Suprapubic skin (tissue), 4 donors: ENCODE measurements around the gene HAPSTR1. TPM values are rescaled to one million over a fixed set of nuclear protein-coding genes. Genes with fewer than 3 reads are reported as not detected.

Experiments used
- DNase-seq, 2 donors: peaks; one replicate each; pipeline ENCODE4 v3.0.0-alpha.2; 2019; ENCODE audit warnings: low spot score in 2 of 2
- H3K27ac ChIP-seq: fragments of 200-600 bp; sonication (generic); one replicate; pipeline ENCODE4 v1.5.1; 2019
- H3K27me3 ChIP-seq: fragments of 200-600 bp; sonication (generic); one replicate; pipeline ENCODE4 v1.5.1; 2019
- H3K36me3 ChIP-seq: fragments of 200-600 bp; sonication (generic); one replicate; pipeline ENCODE4 v1.5.1; 2019
- H3K4me1 ChIP-seq: fragments of 200-600 bp; sonication (generic); one replicate; pipeline ENCODE4 v1.5.1; 2019
- H3K4me3 ChIP-seq: fragments of 200-600 bp; sonication (generic); one replicate; pipeline ENCODE4 v1.5.1; 2019; ENCODE audit warnings: mild to moderate bottlenecking
- H3K9me3 ChIP-seq: fragments of 200-600 bp; sonication (generic); one replicate; pipeline ENCODE4 v1.5.1; 2019
- CTCF ChIP-seq, 2 donors: fragments of 200-600 bp in 1 of 2; fragments of 450-650 bp in 1 of 2; sonication (generic) in 1 of 2; IDR thresholded peaks; one replicate each; pipeline ENCODE4 v1.5.1; 2016 to 2019; ENCODE audit warnings: antibody characterized with exemption in 2 of 2, mild to moderate bottlenecking in 1 of 2, moderate library complexity in 1 of 2
- EP300 ChIP-seq: sonication (generic); formaldehyde crosslinking; IDR thresholded peaks from one replicate; pipeline ENCODE4 v1.6.1; 2017; ENCODE audit warnings: antibody characterized with exemption
- POLR2A ChIP-seq, 2 donors: fragments of 450-650 bp; IDR thresholded peaks; one replicate each; pipeline ENCODE4 v1.6.1; 2017; ENCODE audit warnings: antibody characterized with exemption in 2 of 2, mild to moderate bottlenecking in 2 of 2, moderate library complexity in 2 of 2
- POLR2AphosphoS5 ChIP-seq, 3 donors: sonication (generic); formaldehyde crosslinking; IDR thresholded peaks; one replicate each; pipeline ENCODE4 v1.6.1; 2017; ENCODE audit warnings: antibody characterized with exemption in 3 of 3
- WGBS: methylation state at CpG from one replicate; pipeline ENCODE4 v1.1.5; 2018; 5-methylcytosine and 5-hydroxymethylcytosine counted together
- total RNA-seq, 4 donors: library from RNA; depleted of rRNA; stranded (reverse); fragments of >200 nt; gene quantifications; one replicate each; pipeline ENCODE4 v1.1.0, GENCODE V29; 2016

Gene HAPSTR1
- total RNA-seq, 4 donors from 2014 or later: 40.4 to 52.7 (median 47.4) TPM

- H3K27ac ChIP-seq: no peak overlapping the region
- peaks cover 23% of the 10 kb centered on the region for H3K36me3 ChIP-seq
- DNase-seq: no peak
- H3K27me3 ChIP-seq: no peaks in the 10 kb centered on the region
- no peak for TF ChIP-seq EP300
- TF ChIP-seq POLR2AphosphoS5 (IDR thresholded peaks at IDR 0.05): no peak
- no peak for TF ChIP-seq CTCF (IDR thresholded peaks at IDR 0.05)
- TF ChIP-seq POLR2A (IDR thresholded peaks at IDR 0.05): no peak
- no peak overlapping the region for H3K4me3 ChIP-seq
- H3K9me3 ChIP-seq: no peaks in the 10 kb centered on the region
- 84% methylated on average over 3 of the region's 3 CpGs for WGBS
- H3K4me1 ChIP-seq: peaks cover 63% of the 10 kb centered on the region
These were observed 22.3 kb downstream of the HAPSTR1 start for GRCh38 chr16:9113707-9114106.

- DNase-seq: no peak
- peaks cover 59% of the 10 kb centered on the region for H3K4me1 ChIP-seq
- H3K36me3 ChIP-seq: peaks cover 19% of the 10 kb centered on the region
- H3K4me3 ChIP-seq: no peak overlapping the region
- no peak overlapping the region for H3K27ac ChIP-seq
- TF ChIP-seq POLR2AphosphoS5 (IDR thresholded peaks at IDR 0.05) (no peak), EP300 (no peak), POLR2A (IDR thresholded peaks at IDR 0.05) (no peak)
- WGBS: 72% methylated on average over 5 of the region's 5 CpGs
- H3K9me3 ChIP-seq: no peaks in the 10 kb centered on the region
- H3K27me3 ChIP-seq: no peaks in the 10 kb centered on the region
These were observed 22.7 kb downstream of the HAPSTR1 start for GRCh38 chr16:9114112-9114511.

GRCh38 chr16:9114842-9115241 is 23.4 kb downstream of the HAPSTR1 start:
- H3K9me3 ChIP-seq: no peaks in the 10 kb centered on the region
- 93% methylated on average over 3 of the region's 3 CpGs for WGBS
- peaks cover 16% of the 10 kb centered on the region for H3K36me3 ChIP-seq
- peaks cover 55% of the 10 kb centered on the region for H3K4me1 ChIP-seq
- no peaks in the 10 kb centered on the region for H3K27me3 ChIP-seq
- no peak for TF ChIP-seq CTCF (IDR thresholded peaks at IDR 0.05)
- no peak for TF ChIP-seq POLR2AphosphoS5 (IDR thresholded peaks at IDR 0.05)
- TF ChIP-seq EP300: no peak
- no peak for TF ChIP-seq POLR2A (IDR thresholded peaks at IDR 0.05)
- H3K27ac ChIP-seq: no peak overlapping the region
- DNase-seq: no peak
- no peak overlapping the region for H3K4me3 ChIP-seq

GRCh38 chr16:9115277-9115676 is 23.8 kb downstream of the HAPSTR1 start:
- Histone ChIP-seq H3K4me3 (no peak overlapping the region), H3K36me3 (peaks cover 16% of the 10 kb centered on the region), H3K27ac (no peak overlapping the region), H3K4me1 (peaks cover 55% of the 10 kb centered on the region), H3K27me3 (no peaks in the 10 kb centered on the region), H3K9me3 (no peaks in the 10 kb centered on the region)
- DNase-seq: no peak
- TF ChIP-seq EP300 (no peak), CTCF (IDR thresholded peaks at IDR 0.05) (no peak), POLR2AphosphoS5 (IDR thresholded peaks at IDR 0.05) (no peak), POLR2A (IDR thresholded peaks at IDR 0.05) (no peak)
- 74% methylated on average over 3 of the region's 3 CpGs for WGBS

GRCh38 chr16:9116141-9116540 is 24.7 kb downstream of the HAPSTR1 start:
- Histone ChIP-seq H3K4me1 (peaks cover 46% of the 10 kb centered on the region), H3K27me3 (no peaks in the 10 kb centered on the region), H3K9me3 (no peaks in the 10 kb centered on the region), H3K4me3 (no peak overlapping the region), H3K36me3 (peaks cover 16% of the 10 kb centered on the region), H3K27ac (no peak overlapping the region)
- WGBS: 98% methylated on average over 2 of the region's 2 CpGs
- TF ChIP-seq EP300 (no peak), CTCF (IDR thresholded peaks at IDR 0.05) (no peak), POLR2A (IDR thresholded peaks at IDR 0.05) (no peak), POLR2AphosphoS5 (IDR thresholded peaks at IDR 0.05) (no peak)
- DNase-seq: no peak

- no peak overlapping the region for H3K27ac ChIP-seq
- no peak for DNase-seq
These were observed 26.7 kb downstream of the HAPSTR1 start for GRCh38 chr16:9118170-9118569.

More at GRCh38 chr16:9118170-9118569, 26.7 kb downstream of the HAPSTR1 start:
- Histone ChIP-seq H3K4me3 (no peak overlapping the region), H3K9me3 (no peaks in the 10 kb centered on the region), H3K4me1 (peaks cover 37% of the 10 kb centered on the region), H3K27me3 (no peaks in the 10 kb centered on the region), H3K36me3 (peaks cover 12% of the 10 kb centered on the region)
- no peak for TF ChIP-seq EP300
- TF ChIP-seq POLR2A (IDR thresholded peaks at IDR 0.05): no peak
- no peak for TF ChIP-seq CTCF (IDR thresholded peaks at IDR 0.05)
- TF ChIP-seq POLR2AphosphoS5 (IDR thresholded peaks at IDR 0.05): no peak
